ENCODE measurements around the gene HDDC3.

The HDDC3 gene

DNA sequence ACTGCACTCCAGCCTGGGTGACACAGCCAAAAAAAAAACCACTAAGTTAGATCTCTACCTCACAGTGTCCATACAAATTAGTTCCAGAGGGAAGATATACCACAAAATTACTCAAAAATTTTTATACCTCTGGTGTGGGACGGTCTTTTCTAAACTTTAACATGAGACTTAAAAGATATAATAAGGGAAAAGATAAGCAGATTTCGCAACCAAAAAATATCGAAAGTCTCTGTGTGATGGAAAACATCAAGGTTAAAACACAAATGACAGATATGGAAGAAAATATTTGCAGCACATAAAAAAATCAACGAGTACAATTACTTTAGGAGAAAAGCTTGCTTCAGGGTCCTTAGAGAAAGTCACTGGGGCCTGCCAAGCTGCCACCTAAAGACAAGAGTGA, 10.5 kb downstream of the HDDC3 start:
- Histone ChIP-seq H3K4me3 (ENCODE audit: low read length) (no peak overlapping the region), H3K9ac (ENCODE audit: low read length) (no peak overlapping the region), H3K36me3 (ENCODE audit: control insufficient read depth, insufficient read depth, low read length) (peaks cover 7% of the 10 kb centered on the region), H3K9me3 (ENCODE audit: control insufficient read depth, low read length) (no peaks in the 10 kb centered on the region), H3K4me1 (ENCODE audit: control insufficient read depth, insufficient read depth, low read length) (no peaks in the 10 kb centered on the region), H3K27me3 (ENCODE audit: control insufficient read depth, insufficient read depth, low read length) (no peaks in the 10 kb centered on the region)

GRCh38 chr15:90918835-90919234, 13.5 kb downstream of the HDDC3 start:
- H3K9me3 ChIP-seq (ENCODE audit: control insufficient read depth, low read length), result no peaks in the 10 kb centered on the region
- H3K4me1 ChIP-seq (ENCODE audit: control insufficient read depth, insufficient read depth, low read length), result no peaks in the 10 kb centered on the region
- no peaks in the 10 kb centered on the region for H3K27me3 ChIP-seq (ENCODE audit: control insufficient read depth, insufficient read depth, low read length)
- H3K9ac ChIP-seq (ENCODE audit: low read length), result no peak overlapping the region
- H3K36me3 ChIP-seq (ENCODE audit: control insufficient read depth, insufficient read depth, low read length), result peaks cover 7% of the 10 kb centered on the region
- no peak overlapping the region for H3K4me3 ChIP-seq (ENCODE audit: low read length)

DNA sequence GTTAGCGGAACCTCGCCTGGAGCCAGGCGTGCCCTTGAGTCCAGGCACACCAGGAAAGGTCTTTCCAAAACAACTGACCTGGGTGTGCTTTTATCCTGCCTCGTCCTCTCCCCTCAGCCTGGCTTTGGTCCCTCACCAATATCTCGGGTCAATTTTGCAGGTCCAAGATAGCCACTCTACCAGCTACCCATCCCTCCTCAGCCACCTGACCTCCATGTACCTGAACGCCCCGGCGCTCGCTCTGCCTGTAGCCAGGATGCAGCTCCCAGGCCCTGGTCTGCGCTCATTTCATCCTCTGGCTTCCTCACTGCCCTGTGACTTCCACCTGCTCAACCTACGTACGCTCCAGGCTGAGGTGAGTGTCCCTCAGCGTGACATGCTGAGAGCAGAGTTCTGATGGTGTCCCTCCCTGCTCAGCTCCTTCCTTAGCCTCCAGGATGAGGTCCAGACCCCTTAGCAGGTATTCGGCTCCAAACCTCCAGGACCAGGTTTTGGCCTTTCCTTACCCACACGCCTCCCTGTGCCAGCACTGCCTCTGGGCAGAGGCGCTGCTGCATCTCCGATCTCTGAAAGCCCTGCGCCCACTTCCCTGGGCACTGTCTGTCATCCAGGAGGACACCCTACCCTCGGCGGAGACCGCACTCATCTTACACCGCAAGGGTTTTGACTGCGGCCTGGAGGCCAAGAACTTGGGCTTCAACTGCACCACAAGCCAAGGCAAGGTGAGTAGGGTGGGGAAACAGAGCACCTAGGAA, 14.1 kb downstream of the HDDC3 start:
- Histone ChIP-seq H3K36me3 (ENCODE audit: control insufficient read depth, insufficient read depth, low read length) (peaks cover 7% of the 10 kb centered on the region), H3K9me3 (ENCODE audit: control insufficient read depth, low read length) (no peaks in the 10 kb centered on the region), H3K9ac (ENCODE audit: low read length) (no peak overlapping the region), H3K4me1 (ENCODE audit: control insufficient read depth, insufficient read depth, low read length) (no peaks in the 10 kb centered on the region), H3K4me3 (ENCODE audit: low read length) (no peak overlapping the region), H3K27me3 (ENCODE audit: control insufficient read depth, insufficient read depth, low read length) (no peaks in the 10 kb centered on the region)

DNA sequence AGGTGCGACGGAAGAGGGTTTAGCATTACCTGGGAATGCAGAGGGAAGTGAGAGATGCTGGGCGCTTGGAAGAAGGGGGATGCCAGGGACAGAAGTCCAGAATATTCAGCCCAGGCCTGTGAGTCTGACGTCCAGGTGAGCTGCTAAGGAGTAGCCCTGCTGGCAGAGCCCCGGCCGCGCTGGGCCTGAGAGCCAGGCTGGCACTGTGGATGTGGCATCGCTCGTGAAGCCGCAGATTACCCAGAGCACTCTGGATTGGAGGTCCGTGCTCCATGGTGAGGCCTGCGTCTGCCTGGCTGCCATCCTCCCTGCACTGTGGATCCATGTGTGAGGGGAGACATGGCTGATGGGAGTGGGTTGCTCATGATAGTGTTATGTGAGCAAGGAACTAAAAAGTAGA, 14.8 kb downstream of the HDDC3 start:
- Histone ChIP-seq H3K9ac (ENCODE audit: low read length) (no peak overlapping the region), H3K27me3 (ENCODE audit: control insufficient read depth, insufficient read depth, low read length) (no peaks in the 10 kb centered on the region), H3K9me3 (ENCODE audit: control insufficient read depth, low read length) (no peaks in the 10 kb centered on the region), H3K4me1 (ENCODE audit: control insufficient read depth, insufficient read depth, low read length) (no peaks in the 10 kb centered on the region), H3K4me3 (ENCODE audit: low read length) (no peak overlapping the region), H3K36me3 (ENCODE audit: control insufficient read depth, insufficient read depth, low read length) (peaks cover 12% of the 10 kb centered on the region)

DNA sequence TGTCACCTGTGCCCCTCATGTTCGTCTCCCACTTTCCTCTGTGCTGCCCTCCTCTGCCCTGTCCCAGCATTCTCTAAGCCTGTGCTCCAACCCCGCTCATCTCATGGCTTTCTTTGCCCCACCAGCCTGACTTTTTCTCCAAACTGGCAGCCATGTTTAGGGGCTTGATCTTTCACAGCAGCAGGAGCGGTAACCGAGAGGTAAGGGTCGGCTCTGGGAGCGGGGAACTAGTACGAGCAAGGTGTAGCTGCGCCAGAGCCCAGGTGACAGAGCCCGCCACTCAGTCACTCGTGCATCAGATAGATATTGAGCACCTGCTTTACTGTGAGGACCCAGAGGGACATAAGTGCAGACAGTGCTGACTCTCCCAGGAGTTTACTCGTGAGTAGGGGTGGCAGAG, 15.9 kb downstream of the HDDC3 start:
- H3K9ac ChIP-seq (ENCODE audit: low read length), result no peak overlapping the region
- no peaks in the 10 kb centered on the region for H3K27me3 ChIP-seq (ENCODE audit: control insufficient read depth, insufficient read depth, low read length)
- no peaks in the 10 kb centered on the region for H3K9me3 ChIP-seq (ENCODE audit: control insufficient read depth, low read length)
- no peak overlapping the region for H3K4me3 ChIP-seq (ENCODE audit: low read length)
- H3K36me3 ChIP-seq (ENCODE audit: control insufficient read depth, insufficient read depth, low read length), result peaks cover 22% of the 10 kb centered on the region
- H3K4me1 ChIP-seq (ENCODE audit: control insufficient read depth, insufficient read depth, low read length), result no peaks in the 10 kb centered on the region

DNA sequence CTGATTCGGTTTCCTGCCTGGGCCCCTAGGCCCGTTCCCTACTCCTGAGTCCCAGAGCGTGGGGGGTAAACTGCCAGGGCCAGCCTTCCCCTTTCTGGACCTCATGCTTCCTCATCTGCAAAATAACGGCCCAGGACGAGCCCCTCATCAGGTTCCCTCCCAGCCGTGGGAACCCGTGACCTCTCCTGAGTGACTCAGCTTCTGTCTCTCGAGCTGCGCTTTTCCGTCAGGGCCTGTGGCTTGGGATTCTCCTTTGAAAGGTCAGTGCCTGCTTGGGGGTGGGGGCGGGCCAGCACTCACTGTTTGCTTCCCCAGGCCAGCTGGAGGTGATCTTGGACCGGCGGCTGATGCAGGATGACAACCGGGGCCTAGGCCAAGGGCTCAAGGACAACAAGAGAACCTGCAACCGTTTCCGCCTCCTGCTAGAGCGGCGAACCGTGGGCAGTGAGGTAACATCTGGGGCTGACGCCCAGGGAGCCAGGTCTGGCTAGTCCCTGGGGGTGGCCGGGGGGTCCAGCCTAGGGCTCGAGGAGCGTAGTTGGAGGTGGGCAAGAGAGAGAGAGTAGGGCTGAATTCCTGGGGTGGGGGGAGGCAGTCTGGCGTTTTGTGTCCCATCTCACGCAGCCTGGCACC, 16.4 kb downstream of the HDDC3 start:
- Histone ChIP-seq H3K4me3 (ENCODE audit: low read length) (no peak overlapping the region), H3K4me1 (ENCODE audit: control insufficient read depth, insufficient read depth, low read length) (no peaks in the 10 kb centered on the region), H3K36me3 (ENCODE audit: control insufficient read depth, insufficient read depth, low read length) (peaks cover 27% of the 10 kb centered on the region), H3K9me3 (ENCODE audit: control insufficient read depth, low read length) (no peaks in the 10 kb centered on the region), H3K9ac (ENCODE audit: low read length) (no peak overlapping the region), H3K27me3 (ENCODE audit: control insufficient read depth, insufficient read depth, low read length) (no peaks in the 10 kb centered on the region)

GRCh38 chr15:90915216-90915807, 17.0 kb downstream of the HDDC3 start:
- peaks cover 34% of the 10 kb centered on the region for H3K36me3 ChIP-seq (ENCODE audit: control insufficient read depth, insufficient read depth, low read length)

DNA sequence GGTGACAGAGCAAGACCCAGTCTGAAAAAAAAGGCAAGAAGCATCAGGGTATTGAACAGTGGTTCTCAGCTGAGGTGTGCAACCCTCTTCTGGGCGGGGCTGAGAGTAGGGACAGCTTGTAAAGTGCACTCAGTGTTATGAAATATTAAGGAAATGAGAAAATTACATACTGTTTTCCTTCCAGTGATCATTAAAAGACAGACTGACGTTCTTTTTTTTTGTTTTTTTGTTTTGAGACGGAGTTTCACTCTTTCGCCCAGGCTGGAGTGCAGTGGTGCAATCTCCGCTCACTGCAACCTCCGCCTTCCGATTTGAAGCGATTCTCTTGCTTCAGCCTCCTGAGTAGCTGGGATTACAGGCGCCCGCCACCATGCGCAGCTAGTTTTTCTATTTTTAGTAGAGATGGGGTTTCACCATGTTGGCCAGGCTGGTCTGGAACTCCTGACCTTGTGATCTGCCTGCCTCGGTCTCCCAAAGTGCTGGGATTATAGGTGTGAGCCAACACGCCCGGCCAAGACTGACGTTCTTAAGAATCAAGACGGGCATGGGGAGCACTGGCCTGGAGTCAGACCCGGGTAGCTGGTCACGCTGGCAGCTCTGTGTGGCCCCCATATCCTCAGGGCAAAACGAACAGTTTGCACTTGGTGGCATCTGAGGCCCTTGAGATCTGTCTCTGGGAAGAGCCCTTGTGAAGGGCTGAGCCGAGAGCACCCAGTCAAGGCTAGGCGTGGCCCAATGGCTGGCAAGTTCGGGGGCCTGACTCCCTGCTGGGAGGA, 17.9 kb downstream of the HDDC3 start:
- no peak overlapping the region for H3K4me3 ChIP-seq (ENCODE audit: low read length)
- H3K9ac ChIP-seq (ENCODE audit: low read length), result no peak overlapping the region
- H3K36me3 ChIP-seq (ENCODE audit: control insufficient read depth, insufficient read depth, low read length), result peaks cover 38% of the 10 kb centered on the region
- H3K27me3 ChIP-seq (ENCODE audit: control insufficient read depth, insufficient read depth, low read length), result no peaks in the 10 kb centered on the region
- no peaks in the 10 kb centered on the region for H3K4me1 ChIP-seq (ENCODE audit: control insufficient read depth, insufficient read depth, low read length)
- H3K9me3 ChIP-seq (ENCODE audit: control insufficient read depth, low read length), result no peaks in the 10 kb centered on the region

More at GRCh38 chr15:90915216-90915807, 17.0 kb downstream of the HDDC3 start:
- no peak overlapping the region for H3K9ac ChIP-seq (ENCODE audit: low read length)
- H3K9me3 ChIP-seq (ENCODE audit: control insufficient read depth, low read length), result no peaks in the 10 kb centered on the region
- no peaks in the 10 kb centered on the region for H3K27me3 ChIP-seq (ENCODE audit: control insufficient read depth, insufficient read depth, low read length)
- no peaks in the 10 kb centered on the region for H3K4me1 ChIP-seq (ENCODE audit: control insufficient read depth, insufficient read depth, low read length)
- H3K4me3 ChIP-seq (ENCODE audit: low read length), result no peak overlapping the region

DNA sequence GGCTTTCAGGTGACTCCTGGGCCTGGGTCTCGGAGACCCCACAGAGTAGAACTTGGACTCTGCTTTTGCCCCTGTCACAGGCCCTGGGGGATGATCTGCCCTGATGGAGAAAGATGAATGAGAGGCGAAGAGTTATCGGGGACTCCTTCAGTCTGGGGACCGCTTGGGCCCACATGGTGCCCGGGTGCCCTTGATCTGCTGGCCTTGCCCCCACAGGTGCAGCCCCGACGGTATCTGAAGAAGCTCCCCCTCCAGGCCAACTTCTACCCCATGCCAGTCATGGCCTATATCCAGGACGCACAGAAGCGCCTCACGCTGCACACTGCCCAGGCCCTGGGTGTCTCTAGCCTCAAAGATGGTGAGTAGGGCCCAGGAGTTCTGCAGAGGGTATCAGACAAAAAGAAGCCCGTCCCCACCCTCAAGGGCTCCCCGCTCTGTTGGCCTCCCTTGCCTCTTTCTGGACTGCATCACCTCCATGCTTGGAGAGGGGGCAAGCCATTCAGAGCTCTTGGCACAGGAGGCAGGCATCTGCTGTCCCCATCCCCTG, 18.9 kb downstream of the HDDC3 start:
- Histone ChIP-seq H3K9me3 (ENCODE audit: control insufficient read depth, low read length) (no peaks in the 10 kb centered on the region), H3K36me3 (ENCODE audit: control insufficient read depth, insufficient read depth, low read length) (peaks cover 38% of the 10 kb centered on the region), H3K4me1 (ENCODE audit: control insufficient read depth, insufficient read depth, low read length) (no peaks in the 10 kb centered on the region), H3K9ac (ENCODE audit: low read length) (no peak overlapping the region), H3K4me3 (ENCODE audit: low read length) (no peak overlapping the region), H3K27me3 (ENCODE audit: control insufficient read depth, insufficient read depth, low read length) (no peaks in the 10 kb centered on the region)

GRCh38 chr15:90912770-90913075, 19.6 kb downstream of the HDDC3 start:
- Histone ChIP-seq H3K9ac (ENCODE audit: low read length) (no peak overlapping the region), H3K27me3 (ENCODE audit: control insufficient read depth, insufficient read depth, low read length) (no peaks in the 10 kb centered on the region), H3K9me3 (ENCODE audit: control insufficient read depth, low read length) (no peaks in the 10 kb centered on the region), H3K4me3 (ENCODE audit: low read length) (no peak overlapping the region), H3K36me3 (ENCODE audit: control insufficient read depth, insufficient read depth, low read length) (peaks cover 38% of the 10 kb centered on the region), H3K4me1 (ENCODE audit: control insufficient read depth, insufficient read depth, low read length) (no peaks in the 10 kb centered on the region)

- Histone ChIP-seq H3K36me3 (ENCODE audit: control insufficient read depth, insufficient read depth, low read length) (peaks cover 32% of the 10 kb centered on the region), H3K27me3 (ENCODE audit: control insufficient read depth, insufficient read depth, low read length) (no peaks in the 10 kb centered on the region), H3K9me3 (ENCODE audit: control insufficient read depth, low read length) (no peaks in the 10 kb centered on the region), H3K4me1 (ENCODE audit: control insufficient read depth, insufficient read depth, low read length) (no peaks in the 10 kb centered on the region), H3K4me3 (ENCODE audit: low read length) (no peak overlapping the region), H3K9ac (ENCODE audit: low read length) (no peak overlapping the region)
Measured at GRCh38 chr15:90911906-90912769, 20.2 kb downstream of the HDDC3 start.
